ENCODE data around the gene PCSK5. TPM values are rescaled to one million over a fixed set of nuclear protein-coding genes. Genes with fewer than 3 reads are reported as not detected.

PCSK5 gene
- total RNA-seq, 2 donors from 2014 or later = 9.4 to 12.0 TPM

- no peak overlapping the region for H3K4me3 Mint-ChIP-seq
Measured at GRCh38 chr9:75995066-75995465, 104.6 kb downstream of the PCSK5 start.

GRCh38 chr9:75996726-75997125 is 106.3 kb downstream of the PCSK5 start:
- Mint-ChIP-seq H3K4me1 (peaks cover 2% of the 10 kb centered on the region), H3K4me3 (no peak overlapping the region)

More at GRCh38 chr9:75995066-75995465, 104.6 kb downstream of the PCSK5 start:
- peaks cover 3% of the 10 kb centered on the region for H3K36me3 Mint-ChIP-seq (ENCODE audit: low read depth)
- H3K9me3 ChIP-seq (ENCODE audit: control insufficient read depth, low read length, poor library complexity, severe bottlenecking) = no peaks in the 10 kb centered on the region
- H3K27me3 Mint-ChIP-seq = no peaks in the 10 kb centered on the region
- peaks cover 2% of the 10 kb centered on the region for H3K4me1 Mint-ChIP-seq
- ATAC-seq (no peak), DNase-seq (no peak)
- no peak overlapping the region for H3K27ac Mint-ChIP-seq

GRCh38 chr9:75997206-75997605 is 106.7 kb downstream of the PCSK5 start:
- no peak overlapping the region for H3K27ac Mint-ChIP-seq
- DNase-seq (no peak), ATAC-seq (no peak)
- no peak overlapping the region for H3K4me3 Mint-ChIP-seq
- H3K27me3 Mint-ChIP-seq = no peaks in the 10 kb centered on the region
- H3K4me1 Mint-ChIP-seq = peaks cover 2% of the 10 kb centered on the region
- peaks cover 3% of the 10 kb centered on the region for H3K36me3 Mint-ChIP-seq (ENCODE audit: low read depth)
- no peaks in the 10 kb centered on the region for H3K9me3 ChIP-seq (ENCODE audit: control insufficient read depth, low read length, poor library complexity, severe bottlenecking)

More at GRCh38 chr9:75996726-75997125, 106.3 kb downstream of the PCSK5 start:
- ATAC-seq (no peak), DNase-seq (no peak)
- no peaks in the 10 kb centered on the region for H3K27me3 Mint-ChIP-seq
- no peak overlapping the region for H3K27ac Mint-ChIP-seq
- H3K36me3 Mint-ChIP-seq (ENCODE audit: low read depth) = peaks cover 3% of the 10 kb centered on the region
- no peaks in the 10 kb centered on the region for H3K9me3 ChIP-seq (ENCODE audit: control insufficient read depth, low read length, poor library complexity, severe bottlenecking)

GRCh38 chr9:75998096-75998780 is 107.8 kb downstream of the PCSK5 start:
- Mint-ChIP-seq H3K4me1 (no peaks in the 10 kb centered on the region), H3K36me3 (ENCODE audit: low read depth) (peaks cover 3% of the 10 kb centered on the region), H3K27me3 (no peaks in the 10 kb centered on the region)

GRCh38 chr9:76001459-76001858 is 111.0 kb downstream of the PCSK5 start:
- H3K4me1 Mint-ChIP-seq = peaks cover 8% of the 10 kb centered on the region
- no peaks in the 10 kb centered on the region for H3K27me3 Mint-ChIP-seq
- ATAC-seq = no peak
- no peaks in the 10 kb centered on the region for H3K9me3 ChIP-seq (ENCODE audit: control insufficient read depth, low read length, poor library complexity, severe bottlenecking)
- no peak for DNase-seq
- no peak overlapping the region for H3K4me3 Mint-ChIP-seq
- no peak overlapping the region for H3K27ac Mint-ChIP-seq
- H3K36me3 Mint-ChIP-seq (ENCODE audit: low read depth) = no peaks in the 10 kb centered on the region

More at GRCh38 chr9:75998096-75998780, 107.8 kb downstream of the PCSK5 start:
- H3K4me3 Mint-ChIP-seq = no peak overlapping the region
- H3K9me3 ChIP-seq (ENCODE audit: control insufficient read depth, low read length, poor library complexity, severe bottlenecking) = no peaks in the 10 kb centered on the region
- DNase-seq (no peak), ATAC-seq (no peak)
- H3K27ac Mint-ChIP-seq = no peak overlapping the region

- H3K9me3 ChIP-seq (ENCODE audit: control insufficient read depth, low read length, poor library complexity, severe bottlenecking) = no peaks in the 10 kb centered on the region
- Mint-ChIP-seq H3K27ac (no peak overlapping the region), H3K36me3 (ENCODE audit: low read depth) (peaks cover under 1% of the 10 kb centered on the region), H3K4me3 (no peak overlapping the region), H3K4me1 (peaks cover 11% of the 10 kb centered on the region), H3K27me3 (no peaks in the 10 kb centered on the region)
- DNase-seq = no peak
- ATAC-seq = no peak
Measured at GRCh38 chr9:76003041-76003440, 112.6 kb downstream of the PCSK5 start.

- Mint-ChIP-seq H3K36me3 (ENCODE audit: low read depth) (peaks cover 2% of the 10 kb centered on the region), H3K27ac (no peak overlapping the region), H3K27me3 (no peaks in the 10 kb centered on the region), H3K4me1 (peaks cover 12% of the 10 kb centered on the region), H3K4me3 (no peak overlapping the region)
- ATAC-seq (no peak), DNase-seq (no peak)
- H3K9me3 ChIP-seq (ENCODE audit: control insufficient read depth, low read length, poor library complexity, severe bottlenecking) = no peaks in the 10 kb centered on the region
Measured at GRCh38 chr9:76004526-76004925, 114.1 kb downstream of the PCSK5 start.

- H3K27me3 Mint-ChIP-seq = no peaks in the 10 kb centered on the region
- H3K27ac Mint-ChIP-seq = peak overlapping the region; percentile 19
- H3K4me3 Mint-ChIP-seq = peak overlapping the region; percentile 12
- H3K9me3 ChIP-seq (ENCODE audit: control insufficient read depth, low read length, poor library complexity, severe bottlenecking) = no peaks in the 10 kb centered on the region
- peaks cover 12% of the 10 kb centered on the region for H3K4me1 Mint-ChIP-seq
- H3K36me3 Mint-ChIP-seq (ENCODE audit: low read depth) = peaks cover 2% of the 10 kb centered on the region
- no peak for ATAC-seq
- no peak for DNase-seq
Measured at GRCh38 chr9:76007935-76008334, 117.5 kb downstream of the PCSK5 start.

- H3K4me1 Mint-ChIP-seq = peaks cover 8% of the 10 kb centered on the region
- no peak for DNase-seq
- ATAC-seq = no peak
- H3K4me3 Mint-ChIP-seq = no peak overlapping the region
- H3K36me3 Mint-ChIP-seq (ENCODE audit: low read depth) = no peaks in the 10 kb centered on the region
- H3K27ac Mint-ChIP-seq = no peak overlapping the region
- no peaks in the 10 kb centered on the region for H3K27me3 Mint-ChIP-seq
- no peaks in the 10 kb centered on the region for H3K9me3 ChIP-seq (ENCODE audit: control insufficient read depth, low read length, poor library complexity, severe bottlenecking)
Measured at GRCh38 chr9:76013809-76014208, 123.3 kb downstream of the PCSK5 start.

- DNase-seq (no peak), ATAC-seq (no peak)
- Mint-ChIP-seq H3K27me3 (no peaks in the 10 kb centered on the region), H3K36me3 (ENCODE audit: low read depth) (no peaks in the 10 kb centered on the region), H3K27ac (no peak overlapping the region), H3K4me1 (peaks cover 27% of the 10 kb centered on the region), H3K4me3 (no peak overlapping the region)
- H3K9me3 ChIP-seq (ENCODE audit: control insufficient read depth, low read length, poor library complexity, severe bottlenecking) = no peaks in the 10 kb centered on the region
Measured at GRCh38 chr9:76018235-76018634, 127.8 kb downstream of the PCSK5 start.

- no peaks in the 10 kb centered on the region for H3K9me3 ChIP-seq (ENCODE audit: control insufficient read depth, low read length, poor library complexity, severe bottlenecking)
- Mint-ChIP-seq H3K27ac (no peak overlapping the region), H3K27me3 (no peaks in the 10 kb centered on the region), H3K4me3 (no peak overlapping the region), H3K4me1 (peaks cover 32% of the 10 kb centered on the region), H3K36me3 (ENCODE audit: low read depth) (no peaks in the 10 kb centered on the region)
- no peak for DNase-seq
- peak; percentile 37 for ATAC-seq
Measured at GRCh38 chr9:76018761-76019160, 128.3 kb downstream of the PCSK5 start.

- ATAC-seq (no peak), DNase-seq (no peak)
- Mint-ChIP-seq H3K36me3 (ENCODE audit: low read depth) (no peaks in the 10 kb centered on the region), H3K27me3 (no peaks in the 10 kb centered on the region), H3K4me1 (peaks cover 46% of the 10 kb centered on the region), H3K27ac (no peak overlapping the region), H3K4me3 (no peak overlapping the region)
- H3K9me3 ChIP-seq (ENCODE audit: control insufficient read depth, low read length, poor library complexity, severe bottlenecking) = no peaks in the 10 kb centered on the region
Measured at GRCh38 chr9:76020652-76021051, 130.2 kb downstream of the PCSK5 start.

- Mint-ChIP-seq H3K4me1 (peaks cover 57% of the 10 kb centered on the region), H3K27ac (peak overlapping the region; percentile 85), H3K27me3 (no peaks in the 10 kb centered on the region), H3K4me3 (no peak overlapping the region), H3K36me3 (ENCODE audit: low read depth) (peaks cover 2% of the 10 kb centered on the region)
- ATAC-seq = no peak
- no peaks in the 10 kb centered on the region for H3K9me3 ChIP-seq (ENCODE audit: control insufficient read depth, low read length, poor library complexity, severe bottlenecking)
- DNase-seq = no peak
Measured at GRCh38 chr9:76022317-76022716, 131.8 kb downstream of the PCSK5 start.

GRCh38 chr9:76023715-76024195 is 133.3 kb downstream of the PCSK5 start:
- Mint-ChIP-seq H3K4me1 (peaks cover 61% of the 10 kb centered on the region), H3K36me3 (ENCODE audit: low read depth) (peaks cover 5% of the 10 kb centered on the region), H3K27me3 (no peaks in the 10 kb centered on the region), H3K27ac (peak overlapping the region; percentile 85), H3K4me3 (peak overlapping the region; percentile 77)
- no peaks in the 10 kb centered on the region for H3K9me3 ChIP-seq (ENCODE audit: control insufficient read depth, low read length, poor library complexity, severe bottlenecking)
- DNase-seq (peak in 1 of 3 donors; percentile 6), ATAC-seq (peak; percentile 91)

All from T-helper 17 cell (primary cell).